ENCODE data around the gene NAIF1. TPM values are rescaled to one million over a fixed set of nuclear protein-coding genes. Genes with fewer than 3 reads are reported as not detected.

NAIF1 gene
- total and polyA plus RNA-seq, 10 of the 15 experiments (the other 5 are each of a cell fraction or from before 2014, with no cell fraction given): 2.4 to 14.2 (median 7.1) TPM

DNA sequence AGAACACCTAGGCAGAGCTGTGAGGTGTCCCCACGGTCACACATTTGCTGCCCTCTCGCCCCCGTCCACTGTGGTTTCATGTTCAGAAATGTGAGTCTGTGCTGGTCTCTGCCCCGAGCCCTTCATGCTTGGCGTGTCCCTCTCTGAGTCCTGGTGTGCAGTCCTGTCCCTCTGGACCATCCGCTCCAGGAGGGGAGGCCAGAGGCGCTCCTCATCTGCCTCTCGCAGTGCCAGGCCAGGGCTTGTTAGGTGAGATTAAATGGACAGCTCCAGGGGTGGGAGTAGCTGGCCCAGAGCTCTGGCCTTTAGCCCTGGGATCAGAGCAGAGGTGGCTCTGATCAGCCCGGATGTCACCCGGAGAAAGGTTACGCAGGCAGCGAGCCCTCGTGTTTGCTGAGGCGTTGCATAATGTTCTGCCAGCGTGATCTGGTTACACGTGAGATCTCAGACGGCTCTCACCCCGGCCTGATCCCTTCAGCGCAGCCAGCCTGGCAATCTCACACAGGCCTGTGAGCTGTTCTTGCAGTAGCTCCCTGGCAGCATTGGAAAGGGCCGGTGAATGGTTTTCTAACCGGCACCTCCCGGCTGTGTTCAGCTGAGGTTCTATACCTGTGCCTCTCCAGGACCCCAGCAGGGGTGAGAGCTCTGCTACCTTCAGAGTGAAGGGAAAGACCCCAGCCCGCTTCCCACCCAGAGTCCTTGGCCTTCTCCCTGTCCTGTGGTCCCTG is 35.9 kb upstream of the NAIF1 start:
- POLR2A ChIA-PET: no interaction called here

GRCh38 chr9:128102196-128102595 is 35.1 kb upstream of the NAIF1 start:
- FAIRE-seq: no peak
- H3K4me3 ChIP-seq: no peak overlapping the region
- no peaks in the 10 kb centered on the region for H3K4me1 ChIP-seq (ENCODE audit: control insufficient read depth, insufficient read depth, low read length)
- H3K36me3 ChIP-seq (ENCODE audit: control insufficient read depth in 2 of 2, insufficient read depth in 2 of 2, low read length in 1 of 2): peaks cover 21 to 44% of the 10 kb centered on the region in 2 experiments; a peak in 3 of 4 replicates
- no peaks in the 10 kb centered on the region for H4K20me1 ChIP-seq (ENCODE audit: control insufficient read depth, insufficient read depth)
- H3K4me2 ChIP-seq (ENCODE audit: control insufficient read depth, insufficient read depth): no peak overlapping the region
- no peak for ATAC-seq
- ChIA-PET SMC1A (ENCODE audit: uncharacterized antibody, unreplicated experiment) (no interaction called here), RAD21 (ENCODE audit: unreplicated experiment) (no interaction called here), CTCF (no interaction called here), POLR2A (no interaction called here)
- H3K9ac ChIP-seq (ENCODE audit: control insufficient read depth, insufficient read depth, low read length): no peak overlapping the region
- H2AFZ ChIP-seq (ENCODE audit: control insufficient read depth, low read depth, low read length): no peak overlapping the region
- H3K9me3 ChIP-seq (replicated peaks; ENCODE audit: control insufficient read depth, insufficient read depth, low read length): no peaks in the 10 kb centered on the region
- 92% methylated on average over 13 of the region's 13 CpGs for WGBS (ENCODE audit: insufficient coverage, insufficient replicate concordance, low lambda C conversion rate, missing lambda C conversion rate)
- H3K27ac ChIP-seq (ENCODE audit: control insufficient read depth, insufficient read depth): no peak overlapping the region
- in situ Hi-C loops (cut with MboI) (no loop called here), intact Hi-C loops (cut with micrococcal nuclease; ENCODE audit: unreplicated experiment) (no loop called here)
- BruUV-seq (replicated peaks): no TSS peak
- no peak for DNase-seq (ENCODE audit: low read depth, low spot score)
- H3K79me2 ChIP-seq (ENCODE audit: control insufficient read depth, insufficient read depth, low read length): peaks cover 9% of the 10 kb centered on the region
- H3K27me3 ChIP-seq (replicated peaks in 1 of 2; ENCODE audit: control insufficient read depth in 2 of 2, insufficient read depth in 2 of 2, low read length in 1 of 2): no peaks in the 10 kb centered on the region
- TF ChIP-seq, protein P1, sequence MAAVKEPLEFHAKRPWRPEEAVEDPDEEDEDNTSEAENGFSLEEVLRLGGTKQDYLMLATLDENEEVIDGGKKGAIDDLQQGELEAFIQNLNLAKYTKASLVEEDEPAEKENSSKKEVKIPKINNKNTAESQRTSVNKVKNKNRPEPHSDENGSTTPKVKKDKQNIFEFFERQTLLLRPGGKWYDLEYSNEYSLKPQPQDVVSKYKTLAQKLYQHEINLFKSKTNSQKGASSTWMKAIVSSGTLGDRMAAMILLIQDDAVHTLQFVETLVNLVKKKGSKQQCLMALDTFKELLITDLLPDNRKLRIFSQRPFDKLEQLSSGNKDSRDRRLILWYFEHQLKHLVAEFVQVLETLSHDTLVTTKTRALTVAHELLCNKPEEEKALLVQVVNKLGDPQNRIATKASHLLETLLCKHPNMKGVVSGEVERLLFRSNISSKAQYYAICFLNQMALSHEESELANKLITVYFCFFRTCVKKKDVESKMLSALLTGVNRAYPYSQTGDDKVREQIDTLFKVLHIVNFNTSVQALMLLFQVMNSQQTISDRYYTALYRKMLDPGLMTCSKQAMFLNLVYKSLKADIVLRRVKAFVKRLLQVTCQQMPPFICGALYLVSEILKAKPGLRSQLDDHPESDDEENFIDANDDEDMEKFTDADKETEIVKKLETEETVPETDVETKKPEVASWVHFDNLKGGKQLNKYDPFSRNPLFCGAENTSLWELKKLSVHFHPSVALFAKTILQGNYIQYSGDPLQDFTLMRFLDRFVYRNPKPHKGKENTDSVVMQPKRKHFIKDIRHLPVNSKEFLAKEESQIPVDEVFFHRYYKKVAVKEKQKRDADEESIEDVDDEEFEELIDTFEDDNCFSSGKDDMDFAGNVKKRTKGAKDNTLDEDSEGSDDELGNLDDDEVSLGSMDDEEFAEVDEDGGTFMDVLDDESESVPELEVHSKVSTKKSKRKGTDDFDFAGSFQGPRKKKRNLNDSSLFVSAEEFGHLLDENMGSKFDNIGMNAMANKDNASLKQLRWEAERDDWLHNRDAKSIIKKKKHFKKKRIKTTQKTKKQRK (IDR thresholded peaks at IDR 0.05; ENCODE audit: low read depth, low read length): no peak
- TF ChIP-seq ZNF207 (IDR thresholded peaks at IDR 0.05; ENCODE audit: borderline replicate concordance) (no peak), ELK1 (IDR thresholded peaks at IDR 0.05; ENCODE audit: low read depth, low read length) (no peak), PAX5 (IDR thresholded peaks at IDR 0.05; ENCODE audit: borderline replicate concordance, low read depth, low read length) (no peak), BMI1 (IDR thresholded peaks at IDR 0.05; ENCODE audit: borderline replicate concordance) (no peak), HDAC2 (IDR thresholded peaks at IDR 0.05) (no peak), PRDM15 (CRISPR knock-in tag; IDR thresholded peaks at IDR 0.05) (no peak)

More for the DNA sequence above, 35.9 kb upstream of the NAIF1 start:
- Histone ChIP-seq H3K4me1 (ENCODE audit: control insufficient read depth, insufficient read depth, low read length) (no peaks in the 10 kb centered on the region), H2AFZ (ENCODE audit: control insufficient read depth, low read depth, low read length) (no peak overlapping the region), H3K79me2 (ENCODE audit: control insufficient read depth, insufficient read depth, low read length) (peaks cover 4% of the 10 kb centered on the region), H3K9ac (ENCODE audit: control insufficient read depth, insufficient read depth, low read length) (no peak overlapping the region), H3K4me2 (ENCODE audit: control insufficient read depth, insufficient read depth) (no peak overlapping the region), H3K9me3 (replicated peaks; ENCODE audit: control insufficient read depth, insufficient read depth, low read length) (no peaks in the 10 kb centered on the region), H3K27me3 (replicated peaks in 1 of 2; ENCODE audit: control insufficient read depth in 2 of 2, insufficient read depth in 2 of 2, low read length in 1 of 2) (no peaks in the 10 kb centered on the region), H3K36me3 (ENCODE audit: control insufficient read depth in 2 of 2, insufficient read depth in 2 of 2, low read length in 1 of 2) (peaks cover 21 to 49% of the 10 kb centered on the region in 2 experiments; a peak in 3 of 4 replicates), H3K27ac (ENCODE audit: control insufficient read depth, insufficient read depth) (no peak overlapping the region), H3K4me3 (no peak overlapping the region), H4K20me1 (ENCODE audit: control insufficient read depth, insufficient read depth) (no peaks in the 10 kb centered on the region)
- ATAC-seq (no peak), DNase-seq (ENCODE audit: low read depth, low spot score) (no peak), FAIRE-seq (no peak)
- BruUV-seq (replicated peaks): no TSS peak
- intact Hi-C loops (cut with micrococcal nuclease; ENCODE audit: unreplicated experiment) (no loop called here), in situ Hi-C loops (cut with MboI) (no loop called here)
- TF ChIP-seq JUNB (IDR thresholded peaks at IDR 0.05) (no peak), ZBED1 (IDR thresholded peaks at IDR 0.05; ENCODE audit: borderline replicate concordance) (no peak), ZNF24 (IDR thresholded peaks at IDR 0.05) (no peak)
- ChIA-PET SMC1A (ENCODE audit: uncharacterized antibody, unreplicated experiment) (interaction anchor here (1.7 kb wide), 1 partner anchor 13 kb away, joined by 3 read pairs; no protein-coding TSS in a partner anchor), RAD21 (ENCODE audit: unreplicated experiment) (no interaction called here), CTCF (interaction anchor here (0.9 to 1.1 kb wide), 2 partner anchors 14 to 161 kb away, joined by 3 to 4 read pairs; no protein-coding TSS in a partner anchor)
- WGBS (ENCODE audit: insufficient coverage, insufficient replicate concordance, low lambda C conversion rate, missing lambda C conversion rate): 94% methylated on average over 23 of the region's 23 CpGs
